HG02763 (cell line): ENCODE data around the gene CDH23.

ENCODE experiments used
- ATAC-seq: cut with Tn5 transposase; IDR thresholded peaks from one replicate; pipeline ENCODE4 v1.9.1; 2021; ENCODE audit warnings: mild to moderate bottlenecking, moderate library complexity; ENCODE audit not compliant: unreplicated experiment

The CDH23 gene

GRCh38 chr10:71746344-71747037, 349.8 kb downstream of the CDH23 start:
- ATAC-seq = no peak

- no peak for ATAC-seq
Observed at GRCh38 chr10:71747039-71747531, 350.4 kb downstream of the CDH23 start.

GRCh38 chr10:71747551-71748523, 351.1 kb downstream of the CDH23 start:
- no peak for ATAC-seq

GRCh38 chr10:71748671-71749191, 352.0 kb downstream of the CDH23 start:
- ATAC-seq = peak; percentile 42

GRCh38 chr10:71749396-71749795, 352.7 kb downstream of the CDH23 start:
- no peak for ATAC-seq

GRCh38 chr10:71750124-71750841, 353.6 kb downstream of the CDH23 start:
- ATAC-seq = no peak

- no peak for ATAC-seq
Observed at GRCh38 chr10:71750986-71751385, 354.3 kb downstream of the CDH23 start.

- no peak for ATAC-seq
Observed at GRCh38 chr10:71751515-71752224, 354.9 kb downstream of the CDH23 start.

GRCh38 chr10:71752391-71753090, 355.8 kb downstream of the CDH23 start:
- no peak for ATAC-seq

GRCh38 chr10:71753091-71753959, 356.6 kb downstream of the CDH23 start:
- ATAC-seq = no peak

- ATAC-seq = no peak
Observed at GRCh38 chr10:71753960-71754505, 357.3 kb downstream of the CDH23 start.

- no peak for ATAC-seq
Observed at GRCh38 chr10:71754562-71754961, 357.8 kb downstream of the CDH23 start.

- ATAC-seq = no peak
Observed at GRCh38 chr10:71755179-71755879, 358.6 kb downstream of the CDH23 start.

GRCh38 chr10:71756311-71757191, 359.8 kb downstream of the CDH23 start:
- ATAC-seq = no peak

GRCh38 chr10:71757399-71757922, 360.7 kb downstream of the CDH23 start:
- ATAC-seq = no peak

GRCh38 chr10:71761105-71761511, 364.4 kb downstream of the CDH23 start:
- no peak for ATAC-seq
